HUDEP-2 (cell line): ENCODE measurements around the gene SRPX2.
"Not testable (repeated sequence)": the region's sequence is repeated elsewhere in the genome, so short reads cannot be mapped to it uniquely, and the experiment has no call there.

ENCODE experiments used
- DNase-seq, 76 experiments: peaks; one replicate each; lab custom pipeline; 2025; ENCODE audit not compliant: unreplicated experiment in 76 of 76; lab: John Stamatoyannopoulos, UW

The SRPX2 gene

GRCh38 chrX:100695991-100696390, 52.0 kb downstream of the SRPX2 start:
- DNase-seq, result no peak

DNA sequence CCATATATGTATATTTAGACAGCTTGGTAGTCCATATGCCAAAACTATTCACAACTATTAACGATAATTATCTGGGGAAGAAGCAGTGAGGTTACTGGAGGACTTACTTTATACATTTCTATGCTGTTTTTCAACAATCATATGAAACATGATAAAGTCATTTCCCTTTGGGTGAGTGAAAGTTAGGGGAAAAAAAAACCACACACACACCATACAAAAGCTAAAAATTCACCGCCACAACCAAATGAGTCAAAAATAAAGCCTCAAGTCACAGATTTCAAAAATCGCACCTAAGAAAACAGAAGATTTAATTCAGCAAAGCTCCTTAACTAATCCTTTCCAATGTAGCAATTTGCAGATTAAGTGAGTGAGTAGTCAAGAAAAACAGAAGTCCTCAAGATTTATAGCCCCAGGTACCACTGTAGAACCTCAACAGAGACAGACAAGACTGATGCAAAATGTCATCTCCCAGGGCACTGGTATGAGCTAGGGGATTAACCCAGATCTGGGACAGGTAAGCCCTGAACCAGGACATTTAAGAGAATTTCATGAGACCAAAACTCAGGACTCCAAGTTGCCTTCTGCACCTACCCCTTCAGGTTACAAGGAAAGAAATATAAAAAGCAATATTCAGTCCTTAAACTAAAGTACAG, 52.8 kb downstream of the SRPX2 start:
- no peak for DNase-seq

DNA sequence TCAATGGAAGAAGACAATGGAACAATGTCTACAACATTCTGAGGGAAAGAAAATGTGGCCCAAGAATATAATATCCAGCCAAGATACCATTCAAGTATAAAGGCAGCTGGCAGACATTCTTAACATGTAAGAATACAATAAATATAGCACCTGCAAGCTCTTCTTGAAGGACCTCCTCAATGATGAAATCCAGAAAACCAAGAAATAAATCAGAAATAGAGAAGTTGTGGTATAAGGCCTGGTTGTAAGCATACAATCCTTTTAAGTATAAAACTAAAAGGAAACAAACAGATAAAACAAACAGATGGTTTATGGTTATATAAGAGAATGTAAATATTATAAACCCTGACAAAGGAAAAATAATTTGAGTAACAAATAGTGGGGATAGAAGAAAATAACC, 54.6 kb downstream of the SRPX2 start:
- no peak for DNase-seq

GRCh38 chrX:100700809-100701208, 56.8 kb downstream of the SRPX2 start:
- no peak for DNase-seq

DNA sequence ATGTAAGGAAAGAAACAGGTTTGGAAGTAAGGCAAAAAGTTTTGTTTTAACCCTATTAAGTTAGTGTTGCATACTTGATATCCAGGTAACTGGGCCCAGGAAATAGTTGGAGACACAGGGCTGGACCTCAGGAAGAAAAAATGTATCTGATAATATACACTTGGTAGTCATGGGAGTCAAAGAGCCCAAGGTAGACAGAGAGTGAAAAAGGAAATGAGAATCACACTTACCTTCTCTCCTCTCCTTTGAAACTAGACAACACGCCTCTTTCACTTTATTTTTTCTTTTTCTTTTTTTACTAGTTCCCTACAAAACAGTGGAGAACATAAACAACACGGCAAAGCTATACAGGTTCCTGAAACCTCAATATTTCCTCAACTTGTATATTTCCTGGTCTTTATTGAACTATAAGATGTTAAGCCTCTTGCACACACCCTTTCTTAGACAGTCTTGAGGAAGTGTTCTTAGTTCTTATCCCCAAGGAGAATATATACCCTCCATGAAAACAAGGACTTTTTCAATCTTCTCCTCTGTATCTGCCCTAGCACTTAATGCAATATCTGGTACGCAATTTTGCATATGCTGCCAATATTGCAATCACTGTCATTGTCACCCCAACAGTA, 60.7 kb downstream of the SRPX2 start:
- DNase-seq, result no peak

GRCh38 chrX:100710816-100711215, 66.8 kb downstream of the SRPX2 start:
- no peak for DNase-seq

DNA sequence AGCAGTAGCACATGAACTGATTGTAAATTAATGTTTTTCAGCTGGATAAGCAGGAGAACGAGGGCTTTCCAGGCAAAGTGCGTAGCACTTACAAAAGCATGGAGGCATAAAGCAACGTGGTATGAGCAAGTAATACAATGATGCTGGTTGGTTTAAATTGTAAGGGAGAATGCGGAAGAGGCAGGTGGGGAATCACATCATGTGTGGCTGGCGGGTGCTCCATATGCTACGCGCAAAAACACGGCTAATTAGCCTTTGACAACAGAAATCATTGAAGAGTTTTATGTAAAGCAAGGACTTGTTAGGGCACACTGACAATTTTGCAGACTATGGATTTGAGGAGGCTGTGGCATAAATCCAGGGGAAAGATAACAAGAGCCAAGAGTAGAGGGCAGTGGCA, 73.4 kb downstream of the SRPX2 start:
- no peak for DNase-seq

DNA sequence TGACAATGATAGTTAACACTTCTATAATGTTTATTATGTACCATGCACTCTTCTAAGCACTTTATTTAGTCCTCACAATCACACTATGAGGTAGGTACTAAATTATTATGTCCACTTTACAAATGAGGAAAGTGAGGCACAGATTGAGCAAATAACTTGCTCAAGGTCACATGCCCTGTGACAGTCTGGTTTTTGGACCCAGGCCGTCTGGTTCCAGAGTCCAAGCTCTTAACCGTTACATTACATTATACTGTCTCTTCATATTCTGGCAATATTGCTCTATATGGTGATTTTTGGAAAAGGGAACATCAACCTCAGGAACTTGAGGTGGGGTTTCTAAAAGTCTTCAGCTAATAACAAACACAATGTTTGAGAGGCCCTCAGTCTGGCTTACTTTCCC, 75.1 kb downstream of the SRPX2 start:
- no peak for DNase-seq

GRCh38 chrX:100720301-100720700, 76.3 kb downstream of the SRPX2 start:
- no peak for DNase-seq

DNA sequence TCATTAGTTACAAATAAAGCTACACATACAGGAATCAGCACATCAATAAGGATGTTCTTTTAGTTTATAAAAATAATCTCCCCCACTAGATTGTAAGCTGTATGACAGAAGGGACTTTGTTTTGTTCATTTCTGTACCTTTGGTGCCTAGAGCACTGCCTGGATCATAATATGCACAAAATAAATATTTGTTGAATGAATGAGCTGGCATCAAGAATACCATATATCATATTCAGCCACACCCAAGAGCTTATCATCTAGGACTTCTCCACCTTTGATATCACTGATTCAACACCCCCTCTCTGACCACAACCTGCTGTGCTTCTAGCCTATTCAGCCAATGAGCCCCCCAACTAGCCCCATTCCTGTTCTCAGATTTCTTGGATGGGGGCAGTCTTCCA, 77.3 kb downstream of the SRPX2 start:
- DNase-seq, result no peak

- not testable (repeated sequence) for DNase-seq
Observed at GRCh38 chrX:100724006-100724405, 80.0 kb downstream of the SRPX2 start.
